ENCODE results near the gene PRLHR. TPM values are rescaled to one million over a fixed set of nuclear protein-coding genes. Genes with fewer than 3 reads are reported as not detected.

PRLHR gene
- total RNA-seq, 1 experiment from 2014 or later = not detected

DNA sequence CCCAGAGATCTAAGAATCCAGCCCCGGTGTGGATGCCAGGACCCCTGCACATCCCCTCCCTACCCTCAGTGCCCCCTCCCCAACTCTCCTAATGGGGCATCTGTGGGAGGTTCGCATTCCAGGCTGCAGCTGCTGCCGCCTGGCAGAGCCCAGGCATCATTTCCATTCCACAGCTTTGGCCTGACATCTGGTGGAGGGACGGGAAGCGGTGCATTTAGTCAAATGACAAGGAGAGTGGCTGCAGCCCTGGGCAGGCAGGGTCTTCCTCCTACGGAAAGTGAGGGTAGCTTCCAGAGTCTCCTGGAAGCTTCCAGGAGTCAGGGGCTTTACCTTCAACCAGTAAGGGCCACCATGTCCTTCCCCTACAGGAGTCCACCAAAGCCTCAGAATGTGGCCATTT is 30.8 kb downstream of the PRLHR start:
- H3K9me3 Mint-ChIP-seq = peaks cover 25% of the 10 kb centered on the region
- H3K27me3 Mint-ChIP-seq (ENCODE audit: low read depth) = peaks cover 3% of the 10 kb centered on the region
- no peak overlapping the region for H3K27ac Mint-ChIP-seq
- POLR2A ChIA-PET = interaction anchor here (0.7 kb wide), 1 partner anchor 29 kb away, joined by 3 read pairs; no protein-coding TSS in a partner anchor
- peaks cover 5% of the 10 kb centered on the region for H3K36me3 Mint-ChIP-seq
- no peak for TF ChIP-seq ZNF317 (CRISPR knock-in tag; IDR thresholded peaks at IDR 0.05; ENCODE audit: borderline replicate concordance, low read depth)
- TF ChIP-seq NFYB (CRISPR knock-in tag; conservative IDR thresholded peaks at IDR 0.05; ENCODE audit: low read depth) = no peak
- TF ChIP-seq, protein P1, sequence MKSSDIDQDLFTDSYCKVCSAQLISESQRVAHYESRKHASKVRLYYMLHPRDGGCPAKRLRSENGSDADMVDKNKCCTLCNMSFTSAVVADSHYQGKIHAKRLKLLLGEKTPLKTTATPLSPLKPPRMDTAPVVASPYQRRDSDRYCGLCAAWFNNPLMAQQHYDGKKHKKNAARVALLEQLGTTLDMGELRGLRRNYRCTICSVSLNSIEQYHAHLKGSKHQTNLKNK (CRISPR knock-in tag; IDR thresholded peaks at IDR 0.05) = no peak
- TF ChIP-seq FOXJ3 (CRISPR knock-in tag; IDR thresholded peaks at IDR 0.05; ENCODE audit: borderline replicate concordance) = no peak
- peak; percentile 74; the same call in 1 of the 2 replicates for TF ChIP-seq TEAD1 (CRISPR knock-in tag; IDR thresholded peaks at IDR 0.05)
- CTCF ChIA-PET = interaction anchor here (0.6 to 2.7 kb wide), 30 partner anchors 9 to 1122 kb away, joined by 3 to 18 read pairs (median 3); partner anchors contain the start of gene PRLHR
- peak; percentile 88 for ATAC-seq
- peak; percentile 73 for DNase-seq (ENCODE audit: low spot score)
- H3K4me1 Mint-ChIP-seq = peaks cover 10% of the 10 kb centered on the region
- no peak overlapping the region for H3K4me3 Mint-ChIP-seq

GRCh38 chr10:118564114-118564513 is 31.3 kb downstream of the PRLHR start:
- no peak for DNase-seq (ENCODE audit: low spot score)
- Mint-ChIP-seq H3K4me1 (peaks cover 16% of the 10 kb centered on the region), H3K36me3 (peaks cover 5% of the 10 kb centered on the region), H3K4me3 (no peak overlapping the region), H3K27ac (no peak overlapping the region), H3K27me3 (ENCODE audit: low read depth) (peaks cover 3% of the 10 kb centered on the region), H3K9me3 (peaks cover 28% of the 10 kb centered on the region)
- CTCF ChIA-PET = interaction anchor here (0.6 to 2.7 kb wide), 27 partner anchors 9 to 1122 kb away, joined by 3 to 18 read pairs (median 3); partner anchors contain the start of gene PRLHR
- no peak for TF ChIP-seq CBFB (CRISPR knock-in tag; IDR thresholded peaks at IDR 0.05; ENCODE audit: low read depth)
- TF ChIP-seq USF2 (CRISPR knock-in tag; IDR thresholded peaks at IDR 0.05) = no peak
- no peak for TF ChIP-seq PREB (CRISPR knock-in tag; IDR thresholded peaks at IDR 0.05; ENCODE audit: borderline replicate concordance)
- no peak for TF ChIP-seq HMGA2 (CRISPR knock-in tag; IDR thresholded peaks at IDR 0.05)
- no peak for TF ChIP-seq SP1 (CRISPR knock-in tag; conservative IDR thresholded peaks at IDR 0.05)
- TF ChIP-seq ZNF138 (CRISPR knock-in tag; conservative IDR thresholded peaks at IDR 0.05) = no peak
- TF ChIP-seq ZNF423 (CRISPR knock-in tag; IDR thresholded peaks at IDR 0.05) = no peak
- TF ChIP-seq TCF7 (CRISPR knock-in tag; IDR thresholded peaks at IDR 0.05; ENCODE audit: low read depth) = no peak
- TF ChIP-seq NR1H2 (CRISPR knock-in tag; IDR thresholded peaks at IDR 0.05) = no peak
- TF ChIP-seq ZNF416 (CRISPR knock-in tag; IDR thresholded peaks at IDR 0.05) = no peak
- POLR2A ChIA-PET = interaction anchor here (0.7 kb wide), 1 partner anchor 30 kb away, joined by 3 read pairs; no protein-coding TSS in a partner anchor
- ATAC-seq = no peak

DNA sequence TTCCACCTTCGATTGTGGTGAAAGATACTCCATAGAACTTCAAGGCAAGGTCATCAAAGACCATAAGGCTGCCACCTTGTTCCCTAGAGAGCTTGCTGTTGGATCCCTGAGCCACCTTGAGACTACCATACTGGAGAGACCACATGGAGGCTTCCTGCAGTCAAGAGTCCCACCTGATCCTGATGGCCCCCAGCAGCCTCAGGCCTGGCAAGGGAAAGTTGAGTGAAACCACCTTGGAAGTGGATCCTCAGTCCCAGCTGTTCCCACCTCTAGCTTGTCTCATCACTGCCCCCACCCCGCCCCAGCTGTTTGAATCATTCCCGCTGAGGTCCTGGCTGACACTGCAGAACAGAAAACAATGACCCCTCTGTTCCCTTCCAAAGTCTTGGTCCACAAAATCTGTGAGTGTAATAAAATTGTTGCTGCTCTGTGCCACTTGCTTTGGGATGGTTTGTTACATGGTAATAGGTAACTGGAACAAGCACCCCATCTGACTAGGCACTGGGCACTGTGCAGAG is 32.0 kb downstream of the PRLHR start:
- H3K36me3 Mint-ChIP-seq = peaks cover 5% of the 10 kb centered on the region
- ChIA-PET CTCF (interaction anchor here (0.7 to 2.7 kb wide), 3 partner anchors 104 to 158 kb away, joined by 5 to 16 read pairs (median 7); no protein-coding TSS in a partner anchor), POLR2A (no interaction called here)
- peaks cover 28% of the 10 kb centered on the region for H3K9me3 Mint-ChIP-seq
- no peak for DNase-seq (ENCODE audit: low spot score)
- no peak overlapping the region for H3K4me3 Mint-ChIP-seq
- no peak overlapping the region for H3K27ac Mint-ChIP-seq
- peaks cover 23% of the 10 kb centered on the region for H3K4me1 Mint-ChIP-seq
- ATAC-seq = no peak
- H3K27me3 Mint-ChIP-seq (ENCODE audit: low read depth) = no peaks in the 10 kb centered on the region; the same call in none of the 2 replicates
- TF ChIP-seq CREM (CRISPR knock-in tag; IDR thresholded peaks at IDR 0.05) = no peak
- TF ChIP-seq FOXJ3 (CRISPR knock-in tag; IDR thresholded peaks at IDR 0.05; ENCODE audit: borderline replicate concordance) = no peak
- TF ChIP-seq SP1 (CRISPR knock-in tag; conservative IDR thresholded peaks at IDR 0.05) = no peak
- TF ChIP-seq FOXP1 (CRISPR knock-in tag; IDR thresholded peaks at IDR 0.05; ENCODE audit: borderline replicate concordance) = no peak
- TF ChIP-seq, protein P2, sequence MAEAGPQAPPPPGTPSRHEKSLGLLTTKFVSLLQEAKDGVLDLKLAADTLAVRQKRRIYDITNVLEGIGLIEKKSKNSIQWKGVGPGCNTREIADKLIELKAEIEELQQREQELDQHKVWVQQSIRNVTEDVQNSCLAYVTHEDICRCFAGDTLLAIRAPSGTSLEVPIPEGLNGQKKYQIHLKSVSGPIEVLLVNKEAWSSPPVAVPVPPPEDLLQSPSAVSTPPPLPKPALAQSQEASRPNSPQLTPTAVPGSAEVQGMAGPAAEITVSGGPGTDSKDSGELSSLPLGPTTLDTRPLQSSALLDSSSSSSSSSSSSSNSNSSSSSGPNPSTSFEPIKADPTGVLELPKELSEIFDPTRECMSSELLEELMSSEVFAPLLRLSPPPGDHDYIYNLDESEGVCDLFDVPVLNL (CRISPR knock-in tag; IDR thresholded peaks at IDR 0.05; ENCODE audit: borderline replicate concordance, low read depth) = no peak
- TF ChIP-seq HMGA2 (CRISPR knock-in tag; IDR thresholded peaks at IDR 0.05) = no peak
- no peak for TF ChIP-seq AFF4 (CRISPR knock-in tag; IDR thresholded peaks at IDR 0.05; ENCODE audit: borderline replicate concordance)
- no peak for TF ChIP-seq SMAD4 (CRISPR knock-in tag; IDR thresholded peaks at IDR 0.05)
- no peak for TF ChIP-seq E2F1 (CRISPR knock-in tag; IDR thresholded peaks at IDR 0.05)
